HuH-7.5 (cell line): Measurements from ENCODE around the gene MMADHC.

Source experiments
- DNase-seq: peaks from one replicate; pipeline ENCODE4 v3.0.0; 2011; ENCODE audit warnings: low spot score

Gene MMADHC

GRCh38 chr2:149556452-149556851, 31.1 kb downstream of the MMADHC start:
- DNase-seq: no peak

- DNase-seq: no peak
Observed at GRCh38 chr2:149552830-149553229, 34.7 kb downstream of the MMADHC start.

- DNase-seq: no peak
Observed at GRCh38 chr2:149552226-149552625, 35.3 kb downstream of the MMADHC start.

- DNase-seq: no peak
Observed at GRCh38 chr2:149544692-149545091, 42.9 kb downstream of the MMADHC start.

GRCh38 chr2:149543845-149544244, 43.7 kb downstream of the MMADHC start:
- DNase-seq: no peak

- DNase-seq: no peak
Observed at GRCh38 chr2:149540138-149540537, 47.4 kb downstream of the MMADHC start.

GRCh38 chr2:149538138-149538833, 49.3 kb downstream of the MMADHC start:
- no peak for DNase-seq

- no peak for DNase-seq
Observed at GRCh38 chr2:149537092-149537726, 50.4 kb downstream of the MMADHC start.

- DNase-seq: no peak
Observed at GRCh38 chr2:149536649-149537048, 50.9 kb downstream of the MMADHC start.

GRCh38 chr2:149534674-149535073, 52.9 kb downstream of the MMADHC start:
- no peak for DNase-seq

- DNase-seq: no peak
Observed at GRCh38 chr2:149528983-149529382, 58.6 kb downstream of the MMADHC start.

GRCh38 chr2:149527998-149528755, 59.4 kb downstream of the MMADHC start:
- DNase-seq: no peak

GRCh38 chr2:149526689-149527088, 60.9 kb downstream of the MMADHC start:
- no peak for DNase-seq

- no peak for DNase-seq
Observed at GRCh38 chr2:149525323-149525722, 62.3 kb downstream of the MMADHC start.
